NCI-H2227 treated with DMSO at 0.1 percent for 48 hours (cell line): ENCODE data around the gene UFSP2.

Experiments
- DNase-seq: peaks from one replicate; lab custom pipeline; 2025; lab: John Stamatoyannopoulos, UW

The UFSP2 gene

DNA sequence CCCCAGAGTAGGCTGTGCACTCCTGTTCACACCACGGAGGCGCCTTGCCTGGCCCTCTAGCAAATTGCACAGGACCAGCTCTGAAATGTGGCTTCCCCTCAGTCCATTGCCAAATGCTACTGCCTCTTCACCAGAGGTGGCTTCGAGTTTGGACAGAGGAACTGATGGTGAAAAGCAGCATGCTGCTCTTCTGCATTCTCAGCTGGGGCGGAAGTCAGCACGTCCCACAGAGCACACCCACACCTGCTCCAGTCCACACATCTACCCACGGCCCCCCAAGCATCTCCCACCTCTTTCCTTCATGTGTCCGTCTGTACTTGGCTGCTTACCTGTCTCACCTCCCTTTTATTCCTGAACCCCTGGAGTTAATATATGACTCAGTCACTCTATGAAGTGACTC, 73.6 kb downstream of the UFSP2 start:
- DNase-seq, result no peak

DNA sequence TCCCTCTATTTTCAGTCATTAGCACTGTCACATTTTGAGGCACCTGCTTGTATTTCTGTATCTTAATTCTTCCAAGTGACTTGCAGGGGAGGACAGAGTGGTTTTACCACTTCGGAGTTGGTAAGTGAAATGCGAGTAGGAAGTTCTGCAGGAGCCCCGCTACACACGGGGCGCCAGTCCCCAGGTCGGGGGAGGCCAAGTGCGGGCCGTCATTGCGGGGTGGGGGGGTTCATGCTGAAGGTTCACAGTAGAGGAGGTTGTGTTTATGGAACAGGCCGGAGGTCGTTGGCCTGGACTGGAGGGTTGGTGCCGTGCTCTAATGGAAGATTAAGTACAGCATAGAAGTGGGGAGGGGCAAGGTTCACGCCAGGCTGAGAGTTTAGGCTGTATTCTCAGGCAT, 74.1 kb downstream of the UFSP2 start:
- DNase-seq, result no peak
